ENCODE results near the gene FMO4. TPM values are rescaled to one million over a fixed set of nuclear protein-coding genes. Genes with fewer than 3 reads are reported as not detected.
"Not testable (repeated sequence)": the region's sequence is repeated elsewhere in the genome, so short reads cannot be mapped to it uniquely, and the experiment has no call there.

FMO4 gene
- total RNA-seq, 1 donor from 2014 or later = 3.4 TPM

- H3K27ac Mint-ChIP-seq = no peak overlapping the region
- ATAC-seq (ENCODE audit: low read depth) (no peak), DNase-seq (no peak)
- peaks cover 7% of the 10 kb centered on the region for H3K9me3 Mint-ChIP-seq
- POLR2A ChIA-PET = no interaction called here
- intact Hi-C loops (cut with micrococcal nuclease) = no loop called here
- CTCF ChIA-PET = no interaction called here
- H3K36me3 Mint-ChIP-seq (ENCODE audit: low read depth) = no peaks in the 10 kb centered on the region
- peaks cover 5% of the 10 kb centered on the region for H3K27me3 Mint-ChIP-seq
- H3K4me3 Mint-ChIP-seq = no peak overlapping the region
- no peaks in the 10 kb centered on the region for H3K4me1 Mint-ChIP-seq
- TF ChIP-seq, protein P1, sequence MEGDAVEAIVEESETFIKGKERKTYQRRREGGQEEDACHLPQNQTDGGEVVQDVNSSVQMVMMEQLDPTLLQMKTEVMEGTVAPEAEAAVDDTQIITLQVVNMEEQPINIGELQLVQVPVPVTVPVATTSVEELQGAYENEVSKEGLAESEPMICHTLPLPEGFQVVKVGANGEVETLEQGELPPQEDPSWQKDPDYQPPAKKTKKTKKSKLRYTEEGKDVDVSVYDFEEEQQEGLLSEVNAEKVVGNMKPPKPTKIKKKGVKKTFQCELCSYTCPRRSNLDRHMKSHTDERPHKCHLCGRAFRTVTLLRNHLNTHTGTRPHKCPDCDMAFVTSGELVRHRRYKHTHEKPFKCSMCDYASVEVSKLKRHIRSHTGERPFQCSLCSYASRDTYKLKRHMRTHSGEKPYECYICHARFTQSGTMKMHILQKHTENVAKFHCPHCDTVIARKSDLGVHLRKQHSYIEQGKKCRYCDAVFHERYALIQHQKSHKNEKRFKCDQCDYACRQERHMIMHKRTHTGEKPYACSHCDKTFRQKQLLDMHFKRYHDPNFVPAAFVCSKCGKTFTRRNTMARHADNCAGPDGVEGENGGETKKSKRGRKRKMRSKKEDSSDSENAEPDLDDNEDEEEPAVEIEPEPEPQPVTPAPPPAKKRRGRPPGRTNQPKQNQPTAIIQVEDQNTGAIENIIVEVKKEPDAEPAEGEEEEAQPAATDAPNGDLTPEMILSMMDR (IDR thresholded peaks at IDR 0.05) = no peak
Observed at GRCh38 chr1:171381866-171382210, 67.9 kb downstream of the FMO4 start.

DNA sequence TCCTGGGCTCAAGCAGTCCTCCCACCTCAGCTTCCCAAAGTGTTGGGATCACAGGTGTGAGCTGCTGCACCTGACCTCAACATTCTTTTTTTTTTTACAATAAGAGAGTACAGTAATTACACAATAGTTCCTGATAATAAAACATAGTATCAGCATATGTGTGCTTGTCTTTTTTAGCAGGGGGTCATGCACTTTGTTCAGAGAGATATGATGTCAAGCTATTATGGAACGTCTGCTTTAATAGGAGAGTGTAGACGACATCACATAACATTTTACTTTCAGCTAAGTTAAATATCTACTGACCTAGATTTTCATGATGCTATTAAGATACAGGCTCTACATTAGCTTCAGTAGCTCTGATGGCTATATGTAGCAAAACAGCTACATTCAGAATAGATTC, 70.5 kb downstream of the FMO4 start:
- DNase-seq (no peak), ATAC-seq (ENCODE audit: low read depth) (no peak)
- H3K4me1 Mint-ChIP-seq = no peaks in the 10 kb centered on the region
- ChIA-PET CTCF (no interaction called here), POLR2A (no interaction called here)
- intact Hi-C loops (cut with micrococcal nuclease) = no loop called here
- H3K27ac Mint-ChIP-seq = no peak overlapping the region
- peaks cover 7% of the 10 kb centered on the region for H3K9me3 Mint-ChIP-seq
- H3K27me3 Mint-ChIP-seq = peaks cover 5% of the 10 kb centered on the region
- H3K4me3 Mint-ChIP-seq = no peak overlapping the region
- H3K36me3 Mint-ChIP-seq (ENCODE audit: low read depth) = no peaks in the 10 kb centered on the region
- TF ChIP-seq, protein P1 (IDR thresholded peaks at IDR 0.05) = no peak

DNA sequence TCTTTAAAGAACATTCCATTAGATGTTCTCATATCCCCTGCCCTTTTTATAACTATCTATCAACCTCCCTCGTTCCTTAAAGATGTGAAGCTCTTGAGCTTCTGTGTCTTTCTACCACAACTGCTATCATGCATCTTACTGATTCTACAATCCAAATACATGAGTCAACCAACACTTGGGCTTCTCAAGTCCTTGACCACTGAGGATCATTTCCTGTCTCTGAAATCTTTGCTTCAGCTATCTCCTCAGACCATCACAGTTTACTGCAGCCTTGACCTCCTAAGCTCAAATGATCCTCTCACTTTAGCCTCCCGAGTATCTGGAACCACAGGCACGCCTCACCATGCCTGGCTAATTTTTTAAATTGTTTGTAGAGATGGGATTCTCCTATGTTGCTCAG, 75.2 kb downstream of the FMO4 start:
- POLR2A ChIA-PET = no interaction called here
- Mint-ChIP-seq H3K36me3 (ENCODE audit: low read depth) (no peaks in the 10 kb centered on the region), H3K4me1 (no peaks in the 10 kb centered on the region), H3K4me3 (no peak overlapping the region), H3K27ac (no peak overlapping the region), H3K9me3 (no peaks in the 10 kb centered on the region), H3K27me3 (peaks cover 5% of the 10 kb centered on the region)
- TF ChIP-seq, protein P1 (IDR thresholded peaks at IDR 0.05) = no peak
- intact Hi-C loops (cut with micrococcal nuclease) = no loop called here
- DNase-seq (no peak), ATAC-seq (ENCODE audit: low read depth) (no peak)
- CTCF ChIA-PET = no interaction called here

- ATAC-seq (ENCODE audit: low read depth); intact Hi-C loops (cut with micrococcal nuclease); H3K27me3 Mint-ChIP-seq: not testable (repeated sequence)
Observed at GRCh38 chr1:171390740-171391139, 76.8 kb downstream of the FMO4 start.

More at GRCh38 chr1:171390740-171391139, 76.8 kb downstream of the FMO4 start:
- H3K4me1 Mint-ChIP-seq; H3K36me3 Mint-ChIP-seq (ENCODE audit: low read depth); H3K4me3 Mint-ChIP-seq; H3K9me3 Mint-ChIP-seq; CTCF ChIA-PET; POLR2A ChIA-PET; H3K27ac Mint-ChIP-seq; DNase-seq: not testable (repeated sequence)

Other genes with a start within 250 kb of the FMO4 start
- gene FMO3, start 223.3 kb upstream of the FMO4 start, total RNA-seq = not detected in 2 replicates
- gene FMO2, start 128.9 kb upstream of the FMO4 start, total RNA-seq = not detected in 2 replicates
- 0.12 and 1.1 TPM in 2 replicates for gene FMO1, start 65.7 kb upstream of the FMO4 start, total RNA-seq
- 262 and 272 TPM in 2 replicates for gene PRRC2C, start 171.3 kb downstream of the FMO4 start, total RNA-seq

Measured in activated B cell treated with CpG ODN at 0.5 μM for 24 hours (primary cell).